Adrenal gland (tissue), 5 donors: ENCODE data around the gene MYH9.

Source experiments
- POLR2A ChIP-seq, 2 donors: fragments of 450-650 bp; IDR thresholded peaks; one replicate each; pipeline ENCODE4 v1.6.1; 2017; ENCODE audit warnings: antibody characterized with exemption in 2 of 2, mild to moderate bottlenecking in 2 of 2, moderate library complexity in 1 of 2
- TF ChIP-seq, protein P1 (sequence below), 6 experiments: fragments of 450-650 bp in 4 of 6; fragments of 200-600 bp in 2 of 6; sonication (generic) in 1 of 6; IDR thresholded peaks; 1 replicate in 5 of 6; 2 replicates in 1 of 6; pipeline versions ENCODE4 v1.5.1 to v1.8.0; 2016 to 2021; ENCODE audit warnings: antibody characterized with exemption in 6 of 6, mild to moderate bottlenecking in 2 of 6, moderate library complexity in 1 of 6
- donor health status: DM: no; HTN: no; CAD: no.

DNA sequence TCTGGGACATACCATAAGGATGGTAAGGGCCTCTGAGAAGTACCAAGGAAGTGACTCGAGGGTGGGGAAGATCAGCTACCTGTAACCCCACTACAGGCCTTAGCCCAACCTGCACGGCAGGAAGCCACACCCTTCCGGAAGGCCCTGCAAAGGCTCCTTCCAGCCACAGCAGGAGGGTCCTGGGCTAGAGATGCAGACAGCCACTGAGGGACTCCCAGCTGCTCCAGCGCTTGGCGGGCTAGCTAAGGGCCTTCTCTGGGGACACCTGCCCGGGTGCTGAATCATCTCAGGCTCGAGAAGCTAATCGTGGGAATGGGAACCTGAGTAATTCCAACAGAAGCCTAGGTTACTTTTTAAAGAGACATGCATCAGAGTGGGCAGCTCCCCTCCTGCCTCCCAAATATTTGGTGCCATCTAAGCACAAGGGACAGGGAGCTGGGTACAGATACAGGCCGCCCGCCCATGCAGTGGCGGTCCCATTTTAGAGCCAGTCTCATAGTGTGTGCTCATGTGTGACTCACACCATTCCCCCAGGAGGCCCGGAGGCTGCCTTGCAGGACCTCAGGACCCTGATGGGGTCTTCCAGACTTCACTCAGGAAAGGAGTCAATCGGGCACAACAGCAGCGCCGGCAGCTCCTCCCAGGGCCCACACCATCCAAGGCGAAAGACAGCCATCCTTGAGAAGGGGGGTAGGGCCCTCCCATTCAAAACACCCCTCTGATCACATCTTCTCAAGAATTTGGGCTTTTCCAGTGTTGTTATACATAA, 8.0 kb downstream of the MYH9 start:
- TF ChIP-seq, protein P1, sequence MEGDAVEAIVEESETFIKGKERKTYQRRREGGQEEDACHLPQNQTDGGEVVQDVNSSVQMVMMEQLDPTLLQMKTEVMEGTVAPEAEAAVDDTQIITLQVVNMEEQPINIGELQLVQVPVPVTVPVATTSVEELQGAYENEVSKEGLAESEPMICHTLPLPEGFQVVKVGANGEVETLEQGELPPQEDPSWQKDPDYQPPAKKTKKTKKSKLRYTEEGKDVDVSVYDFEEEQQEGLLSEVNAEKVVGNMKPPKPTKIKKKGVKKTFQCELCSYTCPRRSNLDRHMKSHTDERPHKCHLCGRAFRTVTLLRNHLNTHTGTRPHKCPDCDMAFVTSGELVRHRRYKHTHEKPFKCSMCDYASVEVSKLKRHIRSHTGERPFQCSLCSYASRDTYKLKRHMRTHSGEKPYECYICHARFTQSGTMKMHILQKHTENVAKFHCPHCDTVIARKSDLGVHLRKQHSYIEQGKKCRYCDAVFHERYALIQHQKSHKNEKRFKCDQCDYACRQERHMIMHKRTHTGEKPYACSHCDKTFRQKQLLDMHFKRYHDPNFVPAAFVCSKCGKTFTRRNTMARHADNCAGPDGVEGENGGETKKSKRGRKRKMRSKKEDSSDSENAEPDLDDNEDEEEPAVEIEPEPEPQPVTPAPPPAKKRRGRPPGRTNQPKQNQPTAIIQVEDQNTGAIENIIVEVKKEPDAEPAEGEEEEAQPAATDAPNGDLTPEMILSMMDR (IDR thresholded peaks at IDR 0.05), result no peak
- no peak for TF ChIP-seq POLR2A (IDR thresholded peaks at IDR 0.05)
